ENCODE data around the gene FLNC.

FLNC gene

GRCh38 chr7:128830231-128831177, at the start of gene FLNC:
Gene FLNC (plus strand): TSS chr7:128830406. CDS start chr7:128830638, 232 bp downstream.
- POLR2A ChIA-PET: interaction anchor here (0.8 to 3.0 kb wide), 9 partner anchors 8 to 375 kb away, joined by 3 to 32 read pairs (median 3); partner anchors contain the start of genes ATP6V1F, CALU and HILPDA
- TF ChIP-seq FOXM1 (IDR thresholded peaks at IDR 0.05; ENCODE audit: borderline replicate concordance): no peak
- TF ChIP-seq L3MBTL2 (conservative IDR thresholded peaks at IDR 0.05): peak; percentile 35
- peak; percentile 45 for DNase-seq (ENCODE audit: extremely low spot score)
- CTCF ChIA-PET: interaction anchor here (3.2 kb wide), 1 partner anchor 11 kb away, joined by 15 read pairs; no protein-coding TSS in a partner anchor

- no peak for TF ChIP-seq HDGF (IDR thresholded peaks at IDR 0.05; ENCODE audit: borderline replicate concordance)
- no peak for TF ChIP-seq ZNF384 (IDR thresholded peaks at IDR 0.05)
- TF ChIP-seq SUZ12 (IDR thresholded peaks at IDR 0.05): no peak
- no peak for TF ChIP-seq PKNOX1 (IDR thresholded peaks at IDR 0.05)
- no peak for TF ChIP-seq SP1 (IDR thresholded peaks at IDR 0.05)
- TF ChIP-seq ELF4 (IDR thresholded peaks at IDR 0.05): no peak
- no peak for TF ChIP-seq TARDBP (IDR thresholded peaks at IDR 0.05)
- TF ChIP-seq NFRKB (IDR thresholded peaks at IDR 0.05): no peak
- no peak for TF ChIP-seq CTBP1 (IDR thresholded peaks at IDR 0.05; ENCODE audit: borderline replicate concordance)
- no peak for TF ChIP-seq LEF1 (IDR thresholded peaks at IDR 0.05; ENCODE audit: borderline replicate concordance)
- no peak for TF ChIP-seq FOXK2 (IDR thresholded peaks at IDR 0.05)
- no peak for TF ChIP-seq ARNT (IDR thresholded peaks at IDR 0.05)
- no peak for TF ChIP-seq L3MBTL2 (conservative IDR thresholded peaks at IDR 0.05)
- TF ChIP-seq BHLHE40 (IDR thresholded peaks at IDR 0.05; ENCODE audit: borderline replicate concordance): no peak
- no peak for TF ChIP-seq FOXM1 (IDR thresholded peaks at IDR 0.05; ENCODE audit: borderline replicate concordance)
- no peak for TF ChIP-seq FOXA1 (IDR thresholded peaks at IDR 0.05)
- DNase-seq (ENCODE audit: extremely low spot score): no peak
- POLR2A ChIA-PET: interaction anchor here (0.6 kb wide), 1 partner anchor 10 kb away, joined by 3 read pairs; no protein-coding TSS in a partner anchor
- CTCF ChIA-PET: no interaction called here
These were observed 49.1 kb upstream of the FLNC start for GRCh38 chr7:128781126-128781525.

GRCh38 chr7:128781851-128782250, 48.4 kb upstream of the FLNC start:
- DNase-seq (ENCODE audit: extremely low spot score): no peak
- ChIA-PET CTCF (no interaction called here), POLR2A (interaction anchor here (1.8 kb wide), 2 partner anchors 10 to 43 kb away, joined by 8 to 9 read pairs; partner anchors contain the start of genes CALU and CCDC136)
- TF ChIP-seq FOXK2 (IDR thresholded peaks at IDR 0.05) (no peak), LEF1 (IDR thresholded peaks at IDR 0.05; ENCODE audit: borderline replicate concordance) (no peak), L3MBTL2 (conservative IDR thresholded peaks at IDR 0.05) (no peak), SUZ12 (IDR thresholded peaks at IDR 0.05) (no peak), ELF4 (IDR thresholded peaks at IDR 0.05) (no peak), PKNOX1 (IDR thresholded peaks at IDR 0.05) (no peak), HDGF (IDR thresholded peaks at IDR 0.05; ENCODE audit: borderline replicate concordance) (no peak), FOXM1 (IDR thresholded peaks at IDR 0.05; ENCODE audit: borderline replicate concordance) (no peak), SP1 (IDR thresholded peaks at IDR 0.05) (no peak), CTBP1 (IDR thresholded peaks at IDR 0.05; ENCODE audit: borderline replicate concordance) (no peak), FOXA1 (IDR thresholded peaks at IDR 0.05) (no peak), TARDBP (IDR thresholded peaks at IDR 0.05) (no peak)

GRCh38 chr7:128783143-128783861, 46.9 kb upstream of the FLNC start:
- DNase-seq (ENCODE audit: extremely low spot score): peak; percentile 78
- ChIA-PET CTCF (interaction anchor here (1.2 kb wide), 1 partner anchor 100 kb away, joined by 3 read pairs; no protein-coding TSS in a partner anchor), POLR2A (interaction anchor here (0.9 to 2.1 kb wide), 4 partner anchors 8 to 80 kb away, joined by 3 to 9 read pairs (median 6); partner anchors contain the start of genes ATP6V1F, CALU and CCDC136)
- TF ChIP-seq L3MBTL2 (conservative IDR thresholded peaks at IDR 0.05) (no peak), FOXM1 (IDR thresholded peaks at IDR 0.05; ENCODE audit: borderline replicate concordance) (0 out of 2 replicates have a peak, but pooled peaks have one; percentile 33)

GRCh38 chr7:128785738-128786137, 44.5 kb upstream of the FLNC start:
- CTCF ChIA-PET: interaction anchor here (0.6 kb wide), 1 partner anchor 282 kb away, joined by 3 read pairs; no protein-coding TSS in a partner anchor
- no peak for TF ChIP-seq LEF1 (IDR thresholded peaks at IDR 0.05; ENCODE audit: borderline replicate concordance)
- TF ChIP-seq NFRKB (IDR thresholded peaks at IDR 0.05): no peak
- no peak for TF ChIP-seq L3MBTL2 (conservative IDR thresholded peaks at IDR 0.05)
- no peak for TF ChIP-seq ZNF384 (IDR thresholded peaks at IDR 0.05)
- no peak for TF ChIP-seq FOXM1 (IDR thresholded peaks at IDR 0.05; ENCODE audit: borderline replicate concordance)
- TF ChIP-seq FOXA1 (IDR thresholded peaks at IDR 0.05): no peak
- TF ChIP-seq ELF4 (IDR thresholded peaks at IDR 0.05): no peak
- POLR2A ChIA-PET: no interaction called here
- DNase-seq (ENCODE audit: extremely low spot score): no peak
